HG03460 (cell line): ENCODE results near the gene TTLL12.

Experiments
- ATAC-seq: cut with Tn5 transposase; IDR thresholded peaks from one replicate; pipeline ENCODE4 v1.9.1; 2021; ENCODE audit not compliant: unreplicated experiment

Gene TTLL12

DNA sequence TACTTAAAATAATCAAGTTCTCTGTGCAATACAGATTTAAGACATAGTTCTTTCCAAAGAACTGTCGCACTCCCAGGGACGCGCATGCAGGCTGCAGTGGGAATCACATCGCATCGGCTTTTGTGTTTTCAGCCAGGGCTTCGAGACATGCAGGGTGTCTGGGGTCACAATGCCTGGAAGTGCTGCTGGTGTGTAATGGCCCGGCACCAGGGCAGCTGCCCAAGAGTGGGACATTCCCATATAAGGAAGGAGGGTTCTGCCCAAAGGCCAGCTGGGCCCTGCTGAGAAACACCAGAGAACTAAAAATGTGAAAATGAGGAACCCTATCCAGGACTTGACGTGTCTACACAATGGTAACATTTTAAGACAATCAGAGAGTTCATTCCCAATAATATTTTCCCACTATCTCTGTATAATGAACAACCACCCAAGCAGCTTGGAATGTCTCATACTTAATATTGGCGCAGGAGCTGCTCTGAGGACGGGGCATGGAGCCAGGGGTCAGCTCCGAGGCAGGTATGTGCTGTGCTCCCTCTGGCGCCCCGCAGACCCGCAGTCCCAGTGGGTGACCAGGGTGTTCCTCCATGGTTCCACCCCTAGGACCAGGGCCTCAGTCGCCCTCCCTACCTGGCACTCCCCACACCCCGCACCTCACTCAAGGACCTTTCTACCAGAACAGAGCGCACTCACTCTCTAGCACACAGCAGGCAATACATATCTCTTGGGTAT lies 55.0 kb downstream of the TTLL12 start:
- ATAC-seq = no peak

DNA sequence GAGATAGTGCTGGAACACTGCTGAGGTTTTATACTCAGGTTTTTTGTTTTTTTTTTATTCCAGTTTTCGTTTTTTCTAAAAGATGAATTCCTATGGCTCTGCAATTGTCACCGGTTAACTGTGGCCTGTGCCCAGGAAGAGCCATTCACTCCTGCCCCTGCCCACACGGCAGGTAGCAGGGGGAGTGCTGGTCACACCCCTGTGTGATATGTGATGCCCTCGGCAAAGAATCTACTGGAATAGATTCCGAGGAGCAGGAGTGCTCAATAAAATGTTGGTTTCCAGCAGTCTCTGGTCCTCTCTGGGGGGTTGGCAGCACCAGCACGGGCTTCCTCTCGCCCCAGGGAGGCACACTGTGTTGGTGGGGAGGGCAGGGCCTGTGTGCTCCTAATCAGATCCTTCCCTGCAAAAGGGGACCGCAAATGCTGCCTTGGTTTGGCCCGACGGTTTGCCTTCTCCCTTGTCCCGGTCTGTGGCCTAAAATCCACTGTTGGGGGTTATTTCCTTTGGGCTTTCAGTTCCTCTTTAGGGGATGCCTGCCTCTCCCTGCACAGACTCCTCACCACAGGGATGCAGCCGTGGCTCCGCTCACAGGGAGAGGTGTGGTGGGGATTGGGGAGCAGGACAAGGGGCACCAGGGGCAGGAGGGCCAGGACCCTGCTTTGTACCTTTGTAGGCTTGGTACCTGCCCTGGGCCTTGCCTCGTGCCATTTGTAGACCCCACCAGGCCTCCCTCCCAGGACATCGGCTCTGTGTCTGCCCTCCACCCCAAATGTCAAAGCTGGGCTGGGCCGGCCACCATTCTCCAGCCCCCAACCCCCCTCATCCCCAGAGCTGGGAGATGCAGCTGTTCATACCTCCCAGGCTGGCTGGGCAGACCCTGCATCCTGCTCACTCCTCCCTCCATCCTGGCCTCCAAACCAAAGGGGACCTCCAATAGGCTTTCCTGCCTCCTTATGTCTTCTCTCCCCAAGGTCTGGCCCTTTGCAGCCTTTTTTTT lies 57.2 kb downstream of the TTLL12 start:
- ATAC-seq = no peak

DNA sequence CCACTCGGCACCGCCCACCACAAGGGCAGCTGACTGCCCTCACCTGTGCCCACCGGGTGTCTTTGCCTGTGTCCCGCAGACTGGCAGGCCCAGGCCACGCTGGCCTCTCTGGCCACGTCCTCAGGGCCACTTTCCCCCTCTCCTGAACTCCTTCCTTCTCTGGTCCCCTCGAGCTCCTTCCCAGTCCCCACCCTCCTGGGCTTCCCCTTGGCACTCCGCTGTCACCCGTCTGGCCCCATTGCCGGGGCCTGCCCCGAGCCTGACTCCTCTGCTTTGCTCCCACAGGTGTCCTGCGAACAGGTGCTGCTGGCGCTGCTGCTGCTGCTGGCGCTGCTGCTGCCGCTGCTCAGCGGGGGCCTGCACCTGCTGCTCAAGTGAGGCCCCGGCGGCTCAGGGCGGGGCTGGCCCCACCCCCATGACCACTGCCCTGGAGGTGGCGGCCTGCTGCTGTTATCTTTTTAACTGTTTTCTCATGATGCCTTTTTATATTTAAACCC lies 58.0 kb downstream of the TTLL12 start:
- ATAC-seq = no peak

DNA sequence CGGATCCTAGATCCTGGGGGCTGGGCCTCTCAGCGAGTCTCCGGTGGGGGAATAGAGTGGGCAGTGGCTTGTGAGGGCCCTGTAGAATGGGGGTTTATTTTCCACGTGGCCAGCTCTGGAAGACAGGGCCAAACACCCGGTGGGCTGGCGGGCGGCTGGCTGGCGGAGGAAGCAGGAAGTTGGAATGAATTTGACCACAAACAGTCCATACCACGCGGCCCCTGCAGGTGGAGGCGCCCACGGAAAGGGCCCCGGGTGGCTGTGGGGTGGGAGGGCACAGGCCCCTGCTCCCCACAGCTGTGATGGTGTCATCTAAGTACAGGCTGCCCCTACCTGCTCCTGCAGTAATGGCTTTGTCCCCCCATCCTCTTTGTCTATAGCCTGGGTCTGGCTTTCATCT lies 58.8 kb downstream of the TTLL12 start:
- ATAC-seq = no peak

DNA sequence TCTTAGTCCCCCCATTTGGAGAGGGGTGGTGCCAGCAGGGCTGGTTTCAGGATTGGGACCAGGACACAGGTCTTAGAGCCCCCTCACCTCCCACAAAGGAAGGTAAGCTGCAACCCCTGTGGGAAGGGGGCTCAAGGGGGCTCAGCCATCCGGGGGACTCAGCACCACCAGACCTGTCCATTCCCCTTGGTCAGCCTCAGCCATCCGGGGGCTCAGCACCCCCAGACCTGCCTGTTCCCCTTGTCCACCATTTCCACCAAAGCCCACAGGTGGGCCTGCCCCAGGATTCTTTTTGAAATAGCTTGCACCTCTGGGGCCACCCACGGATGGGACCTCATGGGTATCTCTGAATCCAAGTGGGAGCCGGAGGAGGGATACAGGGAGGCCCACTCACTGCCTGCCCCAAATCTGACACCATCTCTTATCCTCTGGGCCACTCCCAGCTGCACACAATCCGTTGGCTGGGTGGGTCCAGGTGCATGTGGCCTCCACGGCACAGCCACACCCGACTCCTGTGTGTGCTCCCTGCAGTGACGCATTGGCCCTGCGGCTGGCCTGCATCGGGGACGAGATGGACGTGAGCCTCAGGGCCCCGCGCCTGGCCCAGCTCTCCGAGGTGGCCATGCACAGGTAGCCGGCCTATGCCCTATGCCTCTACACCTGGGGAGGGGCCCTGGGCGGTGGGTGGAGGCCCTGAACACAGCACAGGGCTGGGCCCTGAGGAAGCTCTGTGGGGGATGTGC lies 59.6 kb downstream of the TTLL12 start:
- ATAC-seq = no peak

DNA sequence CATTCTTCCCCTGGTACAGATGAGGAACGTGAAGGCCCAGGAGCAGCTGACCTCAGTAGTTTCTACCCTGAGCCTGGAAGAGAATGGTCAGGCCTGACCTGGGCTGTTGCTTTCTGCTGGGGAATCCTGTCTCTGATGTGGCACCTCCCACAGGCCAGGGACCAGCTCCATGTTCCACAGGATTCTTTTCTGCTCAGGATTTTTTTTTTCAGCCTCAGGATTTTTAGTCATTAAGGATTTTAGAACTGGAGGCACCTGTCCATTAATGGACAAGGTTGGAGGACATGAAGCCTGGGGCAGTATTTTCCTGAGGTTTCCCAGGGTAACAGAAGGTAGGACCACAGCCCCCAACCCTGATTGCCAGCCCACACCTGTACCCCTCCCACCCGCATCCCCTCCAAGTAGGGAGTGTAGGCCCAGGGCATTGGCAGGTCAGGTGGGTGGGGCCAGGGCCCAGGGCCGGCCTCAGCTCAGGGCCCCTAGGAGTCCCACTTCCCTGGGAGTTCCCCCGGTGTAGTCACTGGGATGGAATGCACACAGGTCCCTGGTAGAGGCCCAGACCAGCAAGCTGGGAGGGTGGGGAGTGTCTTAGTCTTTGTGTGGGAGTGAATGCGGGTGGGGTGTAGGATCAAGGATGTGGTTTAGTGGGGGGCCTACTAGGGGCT lies 60.3 kb downstream of the TTLL12 start:
- no peak for ATAC-seq

DNA sequence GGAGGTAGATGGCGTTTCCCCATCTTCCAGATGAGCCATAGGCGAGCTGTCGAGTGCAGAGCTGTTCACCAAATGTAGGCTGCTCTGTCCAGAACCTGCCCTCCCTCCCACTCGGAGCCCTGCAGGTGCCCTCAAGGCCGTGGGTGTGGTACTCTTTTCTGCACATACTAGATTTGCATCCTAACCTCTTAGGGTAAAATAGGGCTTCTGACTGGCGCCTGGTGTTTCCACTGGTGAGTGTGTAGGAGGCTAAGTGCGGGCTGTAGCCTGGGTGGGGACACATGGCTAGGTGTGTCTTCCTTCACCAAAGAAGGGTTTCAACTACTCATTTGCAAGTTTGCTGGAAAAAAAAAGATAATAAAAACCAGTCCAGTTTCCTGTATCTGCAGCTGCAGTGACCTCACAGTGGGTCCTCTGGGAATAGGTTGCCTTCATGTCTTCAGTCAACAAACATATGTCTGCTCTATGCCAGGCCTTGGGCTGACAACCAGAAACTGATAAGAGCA lies 67.9 kb downstream of the TTLL12 start:
- peak; percentile 50 for ATAC-seq

DNA sequence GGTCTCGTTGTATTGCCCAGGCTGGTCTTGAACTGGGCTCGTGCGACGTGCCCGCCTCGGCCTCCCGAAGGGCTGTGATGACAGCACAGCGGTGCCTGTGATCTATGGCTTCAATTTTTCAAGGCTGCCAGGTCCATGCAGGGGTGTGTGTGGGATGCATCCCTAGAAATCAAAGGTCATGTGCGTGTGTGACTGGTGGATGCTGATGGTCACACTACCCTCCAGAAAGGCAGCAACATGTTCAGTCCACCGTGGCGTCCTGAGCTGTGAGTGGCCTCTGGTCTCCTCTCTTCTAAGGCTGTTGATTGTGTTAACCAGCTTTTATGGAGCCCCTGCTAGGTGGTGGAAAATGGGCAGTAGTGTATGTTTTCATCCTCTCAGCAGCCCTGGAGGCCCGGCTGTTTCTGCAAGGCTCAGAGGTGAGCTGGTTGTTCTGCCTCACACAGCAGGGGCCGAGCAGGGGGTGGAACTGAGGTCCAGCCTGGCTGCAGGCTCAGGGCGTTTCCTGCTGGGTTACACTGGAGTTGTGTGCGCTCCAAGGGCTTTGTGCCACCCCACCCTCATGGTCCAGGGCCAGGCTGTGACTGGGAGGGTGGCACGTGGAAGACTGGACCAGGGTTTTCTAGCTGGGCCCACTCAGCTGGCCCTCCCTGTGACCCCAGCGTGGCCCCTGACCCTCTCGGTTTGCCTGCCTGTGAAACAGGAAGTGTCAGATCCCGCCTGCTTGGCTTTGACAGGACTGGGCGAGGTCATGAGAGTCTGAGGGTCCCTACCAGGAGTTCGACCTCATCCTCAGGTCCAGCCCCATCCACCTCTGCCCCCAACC lies 68.7 kb downstream of the TTLL12 start:
- no peak for ATAC-seq

DNA sequence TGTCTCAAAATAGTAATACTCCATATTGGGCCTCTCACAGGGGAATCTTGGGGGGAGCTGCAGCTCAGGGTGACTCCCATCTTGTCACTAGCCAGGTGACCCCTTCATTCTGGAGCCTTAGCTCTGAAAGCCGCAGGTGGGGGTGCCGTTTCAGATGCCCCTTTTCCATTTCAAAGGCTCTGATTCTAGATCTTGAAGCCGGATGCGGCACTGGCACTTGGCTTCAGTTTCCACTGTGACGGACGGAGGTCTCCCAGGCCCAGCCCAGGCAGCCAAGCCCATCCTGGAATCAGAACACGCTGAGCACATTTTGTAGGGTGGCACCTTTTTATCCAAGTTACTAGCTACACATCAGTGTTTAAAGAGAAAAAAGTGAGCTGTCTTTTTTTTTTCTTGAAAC lies 70.0 kb downstream of the TTLL12 start:
- no peak for ATAC-seq
